GM21390 (cell line): ENCODE results near the gene TBL3.
"Not testable (repeated sequence)": the region's sequence is repeated elsewhere in the genome, so short reads cannot be mapped to it uniquely, and the experiment has no call there.

Experiments
- ATAC-seq: cut with Tn5 transposase; IDR thresholded peaks from one replicate; pipeline ENCODE4 v1.9.1; 2021; ENCODE audit not compliant: unreplicated experiment

Gene TBL3

DNA sequence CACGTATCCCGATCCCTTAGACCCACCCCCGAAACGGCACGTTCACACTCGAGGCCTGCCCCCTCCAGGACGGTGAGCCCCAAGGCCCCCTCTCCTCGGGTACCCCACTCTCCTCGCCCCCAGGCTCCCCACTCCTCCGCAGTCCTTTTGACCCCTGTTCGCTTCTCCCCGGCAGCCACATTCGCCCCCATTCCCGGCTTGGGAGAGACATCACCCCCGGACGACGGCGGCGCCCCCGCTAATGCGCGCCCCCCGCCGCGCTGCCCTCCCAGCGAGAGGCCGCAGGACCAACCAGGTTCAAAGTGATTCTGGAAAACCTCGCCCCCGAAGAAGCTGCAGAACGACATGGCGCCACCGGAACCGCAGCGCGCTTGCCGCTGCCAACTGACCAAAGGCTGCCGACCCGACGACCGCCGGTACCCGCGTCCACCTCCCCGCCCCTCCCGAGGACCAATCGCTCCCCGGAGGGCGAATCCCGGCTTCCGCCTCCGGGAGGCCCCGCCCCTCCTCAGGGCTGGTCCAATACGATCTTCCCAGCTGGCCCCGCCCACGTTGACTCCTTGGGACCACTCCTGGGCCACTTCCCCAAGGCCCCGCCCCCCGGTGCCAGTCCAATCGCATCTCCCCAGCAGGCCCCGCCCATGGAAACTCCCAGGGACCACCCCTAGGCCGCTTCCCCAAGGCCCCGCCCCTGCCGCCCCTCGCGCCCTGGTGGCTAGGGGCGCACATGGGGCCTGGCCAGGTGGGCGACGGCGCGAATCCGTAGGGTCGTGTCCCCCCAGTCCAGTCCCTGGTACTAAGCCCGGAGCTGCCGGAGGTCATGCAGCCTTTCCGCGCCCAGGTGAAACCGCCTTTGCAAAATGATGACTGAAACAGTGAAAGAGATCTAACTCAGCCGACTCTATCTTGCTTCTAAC, 28.8 kb upstream of the TBL3 start, which contains the start of gene MSRB1:
Gene MSRB1, minus strand, starts transcription at position 390 of the 917 bp plus-strand sequence. Its CDS starts 43 bp downstream, at position 347.
- ATAC-seq: peak; percentile 84

GRCh38 chr16:1944612-1945199, 27.1 kb upstream of the TBL3 start:
- no peak for ATAC-seq

DNA sequence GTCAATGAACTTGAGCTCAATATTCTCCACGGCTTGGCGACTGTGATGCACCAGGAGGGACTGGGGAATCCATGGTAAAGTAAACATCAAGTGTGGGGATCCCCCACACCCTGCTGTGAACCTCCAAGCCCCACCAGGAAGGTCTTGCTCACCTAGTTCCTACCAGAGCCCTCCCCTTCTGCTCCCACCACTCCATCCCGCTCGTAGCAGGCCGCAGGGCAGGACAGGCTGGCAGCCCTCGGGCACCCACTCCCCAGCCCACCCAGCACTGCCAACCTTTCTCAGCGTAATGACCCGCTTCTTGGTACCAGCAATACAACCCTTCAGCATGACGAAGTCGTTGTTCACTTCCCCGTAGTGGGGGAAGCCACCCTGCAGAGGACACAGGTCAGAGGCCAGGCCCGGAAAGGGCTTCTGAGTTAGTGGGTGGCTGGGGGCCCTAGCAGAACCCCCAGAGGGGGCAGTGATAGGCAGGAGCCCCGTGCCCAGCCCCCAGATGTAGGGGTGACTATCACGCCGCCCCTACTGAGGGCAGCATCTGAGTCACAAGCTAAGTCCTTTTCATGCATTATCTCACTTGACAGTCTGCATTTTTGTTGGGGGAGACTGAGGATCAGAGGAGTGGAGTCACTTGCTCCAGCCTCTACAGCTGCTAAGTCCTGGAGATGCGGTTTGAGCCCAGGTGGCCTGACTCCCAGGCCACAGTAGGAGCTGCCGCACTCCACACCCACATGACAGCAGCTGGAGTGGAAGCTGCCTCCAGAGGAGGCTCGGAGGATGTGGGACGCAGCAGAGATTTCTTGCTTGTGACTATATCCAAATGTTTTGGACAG, 26.1 kb upstream of the TBL3 start:
- no peak for ATAC-seq

DNA sequence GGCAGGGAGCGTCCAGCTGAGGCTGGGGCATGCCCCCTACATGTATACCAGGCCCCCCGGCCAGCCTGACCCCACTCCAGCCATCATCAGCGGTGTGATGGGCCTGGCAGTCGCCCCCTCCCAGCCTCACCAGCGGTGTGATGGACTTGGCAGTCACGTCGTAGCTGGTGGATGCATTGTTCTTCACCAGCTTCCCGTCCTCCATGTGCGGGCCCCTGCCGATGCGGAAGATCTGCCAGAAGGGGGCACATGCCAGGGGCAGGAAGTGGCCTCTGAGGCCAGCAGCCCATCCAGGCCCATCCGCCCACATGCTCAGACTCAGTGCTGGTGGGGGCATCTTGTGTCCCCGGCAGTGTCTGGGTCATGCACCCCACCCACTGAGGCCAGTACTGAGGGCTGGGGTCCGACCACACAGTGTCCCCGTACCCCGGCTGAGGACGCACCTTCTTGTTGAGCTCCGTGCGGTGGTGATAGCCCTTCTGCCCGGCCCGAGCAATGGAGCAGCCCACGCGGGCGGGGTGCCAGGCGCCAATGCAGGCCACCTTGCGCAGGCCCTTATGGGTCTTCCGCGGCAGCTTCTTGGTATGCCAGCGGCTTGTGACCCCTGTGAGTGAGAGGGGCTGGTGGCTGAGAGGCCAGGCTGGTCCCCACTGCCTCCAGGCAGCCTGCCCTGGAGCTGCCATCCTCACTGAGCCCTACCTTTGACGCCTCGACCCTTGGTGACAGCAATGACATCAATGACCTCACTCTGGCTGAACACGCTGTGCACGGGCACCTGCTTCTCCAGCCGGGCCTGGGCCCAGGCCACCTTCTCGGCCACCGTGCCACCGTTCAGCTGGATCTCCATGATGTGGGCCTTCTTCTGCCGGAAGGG, 25.1 kb upstream of the TBL3 start:
- no peak for ATAC-seq

GRCh38 chr16:1947369-1947670, 24.5 kb upstream of the TBL3 start:
- no peak for ATAC-seq

- ATAC-seq: no peak
Observed at GRCh38 chr16:1949507-1949906, 22.3 kb upstream of the TBL3 start.

- no peak for ATAC-seq
Observed at GRCh38 chr16:1950047-1950446, 21.8 kb upstream of the TBL3 start.

DNA sequence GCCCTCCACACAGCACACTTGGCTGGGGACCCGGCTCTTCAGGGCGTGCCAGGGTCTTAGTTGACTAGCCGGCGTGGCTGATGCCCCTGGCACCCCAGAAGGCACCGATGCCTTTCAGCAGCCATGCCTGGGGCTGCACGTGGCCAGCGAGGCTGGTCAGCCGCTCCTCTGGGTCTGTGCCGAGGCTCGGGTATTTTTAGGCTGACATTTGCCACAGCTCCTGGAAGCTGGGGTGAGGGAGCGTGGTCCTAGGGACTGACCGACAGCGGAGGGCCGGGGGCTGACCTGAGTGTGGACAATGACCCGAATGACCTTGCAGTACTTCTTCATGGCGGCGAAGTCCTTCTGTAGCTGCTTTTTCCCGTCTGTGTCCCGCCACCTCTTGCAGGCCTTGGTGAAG, 21.3 kb upstream of the TBL3 start:
- ATAC-seq: no peak

- no peak for ATAC-seq
Observed at GRCh38 chr16:1953734-1954133, 18.1 kb upstream of the TBL3 start.

- ATAC-seq: not testable (repeated sequence)
Observed at GRCh38 chr16:1957434-1958142, 14.3 kb upstream of the TBL3 start.

DNA sequence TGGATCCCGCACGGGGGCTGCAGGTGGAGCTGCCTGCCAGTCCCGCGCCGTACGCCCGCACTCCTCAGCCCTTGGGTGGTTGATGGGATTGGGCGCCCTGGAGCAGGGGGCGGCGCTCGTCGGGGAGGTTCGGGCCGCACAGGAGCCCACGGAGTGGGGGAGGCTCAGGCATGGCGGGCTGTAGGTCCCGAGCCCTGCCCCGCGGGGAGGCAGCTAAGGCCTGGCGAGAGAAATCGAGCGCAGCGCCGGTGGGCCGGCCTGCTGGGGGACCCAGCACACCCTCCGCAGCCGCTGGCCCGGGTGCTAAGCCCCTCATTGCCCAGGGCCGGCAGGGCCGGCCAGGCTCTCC, 13.7 kb upstream of the TBL3 start:
- ATAC-seq: not testable (repeated sequence)

- no peak for ATAC-seq
Observed at GRCh38 chr16:1958715-1959268, 13.1 kb upstream of the TBL3 start.

- ATAC-seq: peak; percentile 61
Observed at GRCh38 chr16:1959269-1960039, 12.4 kb upstream of the TBL3 start, which contains the start of gene NDUFB10. NDUFB10 (plus strand) TSS chr16:1959538; CDS start chr16:1959625, 87 bp downstream.

- no peak for ATAC-seq
Observed at GRCh38 chr16:1960665-1961630, 10.9 kb upstream of the TBL3 start.

GRCh38 chr16:1961651-1962067, 10.2 kb upstream of the TBL3 start:
- no peak for ATAC-seq

DNA sequence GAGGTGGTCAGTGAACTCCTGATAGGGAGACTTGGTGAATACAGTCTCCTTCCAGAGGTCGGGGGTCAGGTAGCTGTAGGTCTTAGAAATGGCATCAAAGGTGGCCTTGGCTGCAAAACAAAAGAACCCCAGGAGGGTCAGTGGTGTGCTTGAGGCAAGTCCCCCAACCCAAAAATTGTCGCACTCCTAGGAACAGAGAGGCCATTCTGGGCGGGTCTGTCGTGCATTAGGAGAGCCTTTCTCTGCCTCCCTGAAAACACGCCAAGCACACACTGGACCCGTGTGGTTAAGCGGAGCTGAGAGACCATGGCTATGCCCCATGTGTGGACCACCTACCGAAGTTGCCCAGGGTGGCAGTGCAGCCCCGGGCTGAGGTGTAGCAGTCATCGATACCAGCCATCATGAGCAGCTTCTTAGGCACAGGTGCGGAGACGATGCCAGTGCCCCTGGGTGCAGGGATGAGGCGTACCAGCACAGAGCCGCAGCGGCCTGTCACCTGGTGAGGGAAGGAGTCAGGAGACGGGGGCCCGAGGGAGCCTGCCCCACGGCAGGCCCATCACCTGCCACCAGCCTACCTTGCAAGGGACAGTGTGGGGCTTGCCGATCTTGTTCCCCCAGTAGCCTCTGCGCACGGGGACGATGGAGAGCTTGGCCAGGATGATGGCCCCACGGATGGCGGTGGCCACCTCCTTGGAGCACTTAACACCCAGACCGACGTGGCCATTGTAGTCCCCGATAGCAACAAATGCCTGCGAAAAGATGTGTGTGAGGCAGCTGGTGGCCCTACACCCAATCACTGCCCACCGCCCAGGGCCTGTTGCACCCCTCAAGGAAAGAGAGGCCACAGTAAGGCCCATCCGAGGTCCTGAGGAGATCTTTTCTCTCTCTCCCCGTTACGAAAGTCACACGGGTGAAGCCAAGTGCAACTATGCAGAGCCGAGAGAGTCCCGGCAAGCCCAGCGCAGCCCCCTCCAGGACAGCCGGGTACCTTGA, 9.4 kb upstream of the TBL3 start:
- ATAC-seq: not testable (repeated sequence)
